ENCODE measurements around the gene PPIG.
"Not testable (repeated sequence)": the region's sequence is repeated elsewhere in the genome, so short reads cannot be mapped to it uniquely, and the experiment has no call there.

PPIG gene

DNA sequence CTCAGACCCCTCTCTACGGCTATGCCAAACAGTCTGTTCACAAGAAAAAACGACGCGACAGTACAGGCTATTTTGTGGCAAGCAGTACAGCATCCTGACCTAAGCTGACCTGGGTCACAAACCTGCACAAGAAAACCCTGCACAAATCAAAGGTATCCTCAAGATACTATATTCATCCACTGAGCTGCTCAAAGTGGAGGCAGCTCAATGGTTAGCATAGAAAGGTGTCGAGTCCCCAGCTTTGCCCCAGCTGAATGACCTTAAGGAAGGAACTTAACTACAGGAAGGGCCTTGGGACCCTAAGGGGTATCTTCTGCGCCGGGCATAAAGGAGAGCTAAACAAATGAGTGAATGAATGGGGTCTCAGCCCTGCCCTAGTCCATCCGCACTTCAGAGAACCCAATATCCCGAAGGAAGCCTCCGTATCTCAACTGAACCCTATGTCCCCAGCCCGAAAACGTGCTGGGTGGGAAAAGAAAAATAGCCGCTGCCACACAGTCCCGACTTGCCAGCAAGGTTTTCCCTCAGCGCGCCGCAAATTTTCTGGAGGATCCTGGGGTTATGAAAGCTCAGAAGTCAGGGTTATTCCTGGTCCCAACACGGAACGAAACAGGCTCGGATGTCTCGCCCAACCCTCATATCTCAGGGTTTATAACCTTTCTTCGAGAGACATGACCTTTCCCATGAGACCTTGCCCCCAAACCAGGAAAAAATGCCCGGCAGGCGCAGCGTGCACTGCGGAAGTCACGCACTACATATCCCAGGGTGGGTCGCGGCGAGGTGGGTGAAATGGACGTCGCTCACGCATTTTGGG is 10.8 kb upstream of the PPIG start, which contains the start of gene FASTKD1:
TSS of gene FASTKD1 (minus strand) at position 706 of the 814 bp plus-strand sequence. CDS start 1,836 bp downstream, outside the sequence.
- Histone ChIP-seq H3K9me3 (ENCODE audit: control insufficient read depth, insufficient read depth, low read length) (no peaks in the 10 kb centered on the region), H3K4me1 (ENCODE audit: insufficient read depth, low read length) (0 out of 2 replicates have a peak, but pooled peaks cover 3% of the 10 kb centered on the region), H3K36me3 (ENCODE audit: insufficient read depth, low read length) (no peaks in the 10 kb centered on the region), H3K9ac (ENCODE audit: low read depth, low read length) (peak within 1 kb of the TSS; percentile 93)

GRCh38 chr2:169573974-169574299 is 10.2 kb upstream of the PPIG start:
- H3K36me3 ChIP-seq (ENCODE audit: insufficient read depth, low read length), result no peaks in the 10 kb centered on the region
- no peak overlapping the region for H3K9ac ChIP-seq (ENCODE audit: low read depth, low read length)
- H3K9me3 ChIP-seq (ENCODE audit: control insufficient read depth, insufficient read depth, low read length), result no peaks in the 10 kb centered on the region
- 0 out of 2 replicates have a peak, but pooled peaks cover 3% of the 10 kb centered on the region for H3K4me1 ChIP-seq (ENCODE audit: insufficient read depth, low read length)

GRCh38 chr2:169574539-169574938 is 9.6 kb upstream of the PPIG start:
- H3K9me3 ChIP-seq (ENCODE audit: control insufficient read depth, insufficient read depth, low read length); H3K36me3 ChIP-seq (ENCODE audit: insufficient read depth, low read length); H3K4me1 ChIP-seq (ENCODE audit: insufficient read depth, low read length); H3K9ac ChIP-seq (ENCODE audit: low read depth, low read length): not testable (repeated sequence)

DNA sequence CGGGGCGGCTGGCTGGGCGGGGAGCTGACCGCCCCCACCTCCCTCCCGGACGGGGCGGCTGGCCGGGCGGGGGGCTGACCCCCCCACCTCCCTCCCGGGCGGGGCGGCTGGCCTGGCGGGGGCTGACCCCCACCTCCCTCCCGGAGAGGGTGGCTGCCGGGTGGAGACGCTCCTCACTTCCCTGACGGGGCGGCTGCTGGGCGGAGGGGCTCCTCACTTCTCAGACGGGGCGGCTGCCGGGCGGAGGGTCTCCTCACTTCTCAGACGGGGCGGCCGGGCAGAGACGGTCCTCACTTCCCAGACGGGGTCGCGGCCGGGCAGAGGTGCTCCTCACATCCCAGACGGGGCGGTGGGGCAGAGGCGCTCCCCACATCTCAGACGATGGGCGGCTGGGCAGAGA is 8.9 kb upstream of the PPIG start:
- not testable (repeated sequence) for H3K9me3 ChIP-seq (ENCODE audit: control insufficient read depth, insufficient read depth, low read length); H3K4me1 ChIP-seq (ENCODE audit: insufficient read depth, low read length); H3K9ac ChIP-seq (ENCODE audit: low read depth, low read length); H3K36me3 ChIP-seq (ENCODE audit: insufficient read depth, low read length)

GRCh38 chr2:169579044-169579443 is 5.1 kb upstream of the PPIG start:
- H3K9ac ChIP-seq (ENCODE audit: low read depth, low read length), result no peak overlapping the region
- no peaks in the 10 kb centered on the region; the same call in 1 of the 2 replicates for H3K9me3 ChIP-seq (ENCODE audit: control insufficient read depth, insufficient read depth, low read length)

GRCh38 chr2:169582552-169583266 is 1.4 kb upstream of the PPIG start:
- not testable (repeated sequence) for H3K9ac ChIP-seq (ENCODE audit: low read depth, low read length); H3K9me3 ChIP-seq (ENCODE audit: control insufficient read depth, insufficient read depth, low read length); H3K36me3 ChIP-seq (ENCODE audit: insufficient read depth, low read length); H3K4me1 ChIP-seq (ENCODE audit: insufficient read depth, low read length)

More at GRCh38 chr2:169579044-169579443, 5.1 kb upstream of the PPIG start:
- no peaks in the 10 kb centered on the region for H3K4me1 ChIP-seq (ENCODE audit: insufficient read depth, low read length)
- no peaks in the 10 kb centered on the region for H3K36me3 ChIP-seq (ENCODE audit: insufficient read depth, low read length)

- no peaks in the 10 kb centered on the region for H3K36me3 ChIP-seq (ENCODE audit: insufficient read depth, low read length)
- no peaks in the 10 kb centered on the region; the same call in 1 of the 2 replicates for H3K9me3 ChIP-seq (ENCODE audit: control insufficient read depth, insufficient read depth, low read length)
- H3K4me1 ChIP-seq (ENCODE audit: insufficient read depth, low read length), result peaks cover 4% of the 10 kb centered on the region; the same call in 1 of the 2 replicates
- H3K9ac ChIP-seq (ENCODE audit: low read depth, low read length), result no peak overlapping the region
Observed at GRCh38 chr2:169583518-169583917, 633 bp upstream of the PPIG start.

- Histone ChIP-seq H3K9me3 (ENCODE audit: control insufficient read depth, insufficient read depth, low read length) (no peaks in the 10 kb centered on the region; the same call in 1 of the 2 replicates), H3K4me1 (ENCODE audit: insufficient read depth, low read length) (peaks cover 4% of the 10 kb centered on the region), H3K9ac (ENCODE audit: low read depth, low read length) (peak overlapping the region; percentile 100), H3K36me3 (ENCODE audit: insufficient read depth, low read length) (no peaks in the 10 kb centered on the region)
Observed at GRCh38 chr2:169585673-169586072, 1.5 kb downstream of the PPIG start.

DNA sequence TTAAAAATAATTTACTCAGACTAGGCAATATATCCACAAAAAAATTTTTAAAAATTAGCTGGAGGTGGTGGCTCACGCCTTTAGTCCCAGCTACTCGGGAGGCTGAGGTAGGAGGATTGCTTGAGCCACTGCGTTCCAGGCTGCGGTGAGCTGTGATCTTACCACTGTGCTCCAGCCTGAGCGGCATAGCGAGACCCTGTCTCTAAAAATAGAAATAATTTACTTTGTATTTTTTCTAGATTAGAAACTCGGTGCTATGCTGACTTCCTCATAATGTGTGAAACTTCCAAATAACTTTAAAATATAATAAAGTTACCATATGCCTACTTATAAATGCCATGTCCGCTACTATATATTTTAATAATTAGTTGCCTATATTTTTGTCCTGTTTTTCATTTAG is 6.7 kb downstream of the PPIG start:
- H3K36me3 ChIP-seq (ENCODE audit: insufficient read depth, low read length), result no peaks in the 10 kb centered on the region
- H3K9me3 ChIP-seq (ENCODE audit: control insufficient read depth, insufficient read depth, low read length), result no peaks in the 10 kb centered on the region

GRCh38 chr2:169596546-169596945 is 12.4 kb downstream of the PPIG start:
- not testable (repeated sequence) for H3K9ac ChIP-seq (ENCODE audit: low read depth, low read length); H3K4me1 ChIP-seq (ENCODE audit: insufficient read depth, low read length); H3K9me3 ChIP-seq (ENCODE audit: control insufficient read depth, insufficient read depth, low read length); H3K36me3 ChIP-seq (ENCODE audit: insufficient read depth, low read length)

More for the DNA sequence above, 6.7 kb downstream of the PPIG start:
- H3K9ac ChIP-seq (ENCODE audit: low read depth, low read length), result no peak overlapping the region
- H3K4me1 ChIP-seq (ENCODE audit: insufficient read depth, low read length), result peaks cover 4% of the 10 kb centered on the region

- no peaks in the 10 kb centered on the region for H3K36me3 ChIP-seq (ENCODE audit: insufficient read depth, low read length)
- H3K4me1 ChIP-seq (ENCODE audit: insufficient read depth, low read length), result no peaks in the 10 kb centered on the region
- no peak overlapping the region for H3K9ac ChIP-seq (ENCODE audit: low read depth, low read length)
- H3K9me3 ChIP-seq (ENCODE audit: control insufficient read depth, insufficient read depth, low read length), result no peaks in the 10 kb centered on the region
Observed at GRCh38 chr2:169598982-169599381, 14.8 kb downstream of the PPIG start.

- no peaks in the 10 kb centered on the region for H3K36me3 ChIP-seq (ENCODE audit: insufficient read depth, low read length)
- no peak overlapping the region for H3K9ac ChIP-seq (ENCODE audit: low read depth, low read length)
- H3K9me3 ChIP-seq (ENCODE audit: control insufficient read depth, insufficient read depth, low read length), result no peaks in the 10 kb centered on the region
- no peaks in the 10 kb centered on the region for H3K4me1 ChIP-seq (ENCODE audit: insufficient read depth, low read length)
Observed at GRCh38 chr2:169599568-169599967, 15.4 kb downstream of the PPIG start.

- no peak overlapping the region for H3K9ac ChIP-seq (ENCODE audit: low read depth, low read length)
- peaks cover 11% of the 10 kb centered on the region for H3K36me3 ChIP-seq (ENCODE audit: insufficient read depth, low read length)
- no peaks in the 10 kb centered on the region for H3K9me3 ChIP-seq (ENCODE audit: control insufficient read depth, insufficient read depth, low read length)
- no peaks in the 10 kb centered on the region for H3K4me1 ChIP-seq (ENCODE audit: insufficient read depth, low read length)
Observed at GRCh38 chr2:169609264-169609663, 25.1 kb downstream of the PPIG start.

DNA sequence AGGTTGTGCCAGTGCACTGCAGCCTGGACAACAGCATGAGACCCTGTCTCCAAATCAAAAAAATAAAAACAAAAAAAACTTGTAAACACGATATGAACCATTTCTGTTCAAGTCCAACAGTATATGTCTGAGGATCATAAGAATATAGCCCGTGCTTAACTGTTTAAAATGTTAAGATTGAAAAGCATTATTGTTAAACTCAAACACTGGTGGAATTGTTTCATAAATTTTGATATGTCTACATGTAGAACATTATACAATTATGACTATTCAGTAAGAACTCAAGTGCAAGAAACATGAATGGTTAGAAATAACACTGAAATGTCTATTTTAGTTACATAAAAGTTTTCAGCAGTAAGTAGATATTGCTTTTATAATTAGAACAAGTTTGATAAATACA is 29.7 kb downstream of the PPIG start:
- H3K36me3 ChIP-seq (ENCODE audit: insufficient read depth, low read length), result peaks cover 14% of the 10 kb centered on the region
- H3K9ac ChIP-seq (ENCODE audit: low read depth, low read length), result no peak overlapping the region
- H3K9me3 ChIP-seq (ENCODE audit: control insufficient read depth, insufficient read depth, low read length), result no peaks in the 10 kb centered on the region
- H3K4me1 ChIP-seq (ENCODE audit: insufficient read depth, low read length), result no peaks in the 10 kb centered on the region

DNA sequence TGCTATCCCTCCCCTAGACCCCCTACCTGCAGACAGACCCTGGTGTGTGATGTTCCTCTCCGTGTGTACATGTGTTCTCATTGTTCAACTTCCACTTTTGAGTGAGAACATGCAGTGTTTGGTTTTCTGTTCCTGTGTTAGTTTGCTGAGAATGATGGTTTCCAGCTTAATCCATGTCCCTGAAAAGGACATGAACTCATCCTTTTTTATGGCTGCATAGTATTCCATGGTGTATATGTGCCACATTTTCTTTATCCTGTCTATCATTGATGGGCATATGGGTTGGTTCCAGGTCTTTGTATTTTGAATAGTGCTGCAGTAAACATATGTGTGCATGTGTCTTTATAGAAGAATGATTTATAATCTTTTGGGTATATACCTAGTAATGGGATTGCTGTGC is 31.8 kb downstream of the PPIG start:
- H3K9me3 ChIP-seq (ENCODE audit: control insufficient read depth, insufficient read depth, low read length); H3K9ac ChIP-seq (ENCODE audit: low read depth, low read length); H3K4me1 ChIP-seq (ENCODE audit: insufficient read depth, low read length): not testable (repeated sequence)
- H3K36me3 ChIP-seq (ENCODE audit: insufficient read depth, low read length), result peaks cover 14% of the 10 kb centered on the region
